Spinal cord (tissue), 10 donors: ENCODE results near the gene KCNQ1. TPM values are rescaled to one million over a fixed set of nuclear protein-coding genes. Genes with fewer than 3 reads are reported as not detected.

Source experiments
- DNase-seq, 6 donors: peaks; one replicate each; pipeline versions ENCODE4 v3.0.0 to v3.0.0-alpha.2; 2013 to 2015; ENCODE audit warnings: low spot score in 6 of 6, low read depth in 4 of 6
- H3K27ac ChIP-seq: one replicate; pipeline ENCODE4 v1.5.1; 2013; ENCODE audit warnings: low read depth, low read length, control low read depth
- H3K27me3 ChIP-seq: one replicate; pipeline ENCODE4 v1.6.1; 2013; ENCODE audit warnings: low read length; ENCODE audit not compliant: control insufficient read depth, insufficient read depth
- H3K36me3 ChIP-seq: one replicate; pipeline ENCODE4 v1.6.1; 2013; ENCODE audit warnings: low read length; ENCODE audit not compliant: control insufficient read depth, insufficient read depth
- H3K4me1 ChIP-seq: one replicate; pipeline ENCODE4 v1.6.1; 2013; ENCODE audit warnings: low read length; ENCODE audit not compliant: control insufficient read depth, insufficient read depth
- H3K4me3 ChIP-seq: one replicate; pipeline ENCODE4 v1.5.1; 2013; ENCODE audit warnings: low read depth, low read length, control low read depth
- H3K9me3 ChIP-seq: one replicate; pipeline ENCODE4 v1.6.1; 2013; ENCODE audit warnings: low read length; ENCODE audit not compliant: control insufficient read depth, insufficient read depth
- WGBS: methylation state at CpG from one replicate; pipeline ENCODE4 v1.1.5; 2013; ENCODE audit warnings: missing lambda C conversion rate; ENCODE audit not compliant: insufficient coverage; 5-methylcytosine and 5-hydroxymethylcytosine counted together
- polyA plus RNA-seq, 2 donors: library from polyadenylated mRNA; unstranded; fragments of 120-200 nt; gene quantifications; one replicate each; pipeline ENCODE4 v1.2.1, GENCODE V29; 2013; ENCODE audit not compliant: insufficient read length in 2 of 2
- total RNA-seq, 2 donors: library from RNA; depleted of rRNA in 1 of 2; stranded (reverse); fragments of 120-200 nt in 1 of 2; fragments of >200 nt in 1 of 2; gene quantifications; one replicate each; pipeline versions ENCODE4 v1.2.3 to v1.2.4, GENCODE V29; 2013 to 2014
- donor health status: healthy.

Gene KCNQ1
- total and polyA plus RNA-seq, 4 donors, result 0.83 to 3.1 (median 2.1) TPM

DNA sequence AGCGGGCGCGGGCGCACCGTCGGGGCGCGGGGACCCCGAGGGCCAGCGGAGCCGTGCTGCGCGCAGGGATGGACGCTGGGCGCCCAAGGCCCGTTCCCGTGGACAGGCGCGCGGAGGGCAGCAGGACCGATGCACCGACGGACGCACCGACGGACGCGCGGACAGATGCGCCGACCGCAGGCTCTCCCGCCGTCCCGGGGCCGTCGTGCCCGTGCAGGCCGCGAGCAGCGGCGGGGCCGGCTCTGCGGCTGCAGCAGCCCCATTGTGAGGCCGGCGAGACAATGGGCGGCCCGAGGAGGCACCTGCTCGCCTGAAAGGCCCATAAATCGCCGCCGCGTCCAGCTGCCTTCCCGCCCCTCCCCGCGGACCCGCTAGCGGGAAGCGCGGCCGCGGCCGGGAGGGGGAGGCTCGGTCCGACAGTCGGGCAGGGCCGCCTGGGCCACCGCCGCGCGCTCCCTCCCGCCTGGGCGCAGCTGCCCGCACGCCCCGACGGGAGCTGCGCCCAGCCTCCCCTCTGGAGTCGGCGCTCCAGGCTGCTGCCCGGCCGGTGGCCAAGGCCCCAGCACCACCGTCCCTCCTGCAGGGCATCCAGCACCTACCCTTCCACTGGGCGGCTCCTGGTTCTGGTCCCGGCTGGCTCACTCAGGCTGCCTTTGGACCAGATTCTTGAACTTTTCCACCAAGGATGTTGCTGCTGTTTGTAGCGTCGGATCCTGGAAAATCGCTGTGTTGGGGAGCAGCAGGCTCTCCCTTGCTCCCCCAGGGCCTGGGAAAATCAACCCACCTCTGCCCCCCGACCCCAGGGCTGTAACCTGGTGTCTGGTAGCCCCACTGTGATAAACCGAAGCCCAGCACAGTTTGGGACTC is 425.0 kb downstream of the KCNQ1 start:
- Histone ChIP-seq H3K27ac (no peak overlapping the region), H3K36me3 (no peaks in the 10 kb centered on the region), H3K4me1 (peaks cover 51% of the 10 kb centered on the region), H3K4me3 (no peak overlapping the region), H3K9me3 (no peaks in the 10 kb centered on the region), H3K27me3 (peaks cover 31% of the 10 kb centered on the region)
- 10% methylated on average over 90 of the region's 90 CpGs for WGBS
- DNase-seq, result no peak

DNA sequence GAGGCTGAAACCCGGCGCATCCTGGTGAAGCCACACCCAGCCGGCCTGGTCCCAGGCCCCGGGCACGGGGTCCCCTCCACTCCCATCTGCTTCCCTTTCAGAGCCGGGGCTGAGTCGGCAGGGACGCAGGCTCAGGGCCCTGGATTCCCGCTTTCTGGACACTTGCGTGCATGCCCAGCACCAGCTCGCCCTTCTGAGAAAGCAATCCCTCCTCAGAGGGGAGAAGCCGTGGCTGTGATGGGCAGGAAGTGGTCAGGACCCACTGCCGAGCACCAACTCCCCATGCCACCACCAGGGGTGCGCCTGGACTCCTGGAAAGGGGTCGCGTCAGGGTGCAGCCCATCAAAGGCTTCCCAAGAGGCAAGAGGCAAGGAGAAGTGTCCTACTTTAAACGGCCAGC is 425.7 kb downstream of the KCNQ1 start:
- no peaks in the 10 kb centered on the region for H3K36me3 ChIP-seq
- DNase-seq, result no peak
- peaks cover 51% of the 10 kb centered on the region for H3K4me1 ChIP-seq
- 65% methylated on average over 15 of the region's 17 CpGs for WGBS
- no peaks in the 10 kb centered on the region for H3K9me3 ChIP-seq
- no peak overlapping the region for H3K4me3 ChIP-seq
- no peak overlapping the region for H3K27ac ChIP-seq
- peaks cover 31% of the 10 kb centered on the region for H3K27me3 ChIP-seq

DNA sequence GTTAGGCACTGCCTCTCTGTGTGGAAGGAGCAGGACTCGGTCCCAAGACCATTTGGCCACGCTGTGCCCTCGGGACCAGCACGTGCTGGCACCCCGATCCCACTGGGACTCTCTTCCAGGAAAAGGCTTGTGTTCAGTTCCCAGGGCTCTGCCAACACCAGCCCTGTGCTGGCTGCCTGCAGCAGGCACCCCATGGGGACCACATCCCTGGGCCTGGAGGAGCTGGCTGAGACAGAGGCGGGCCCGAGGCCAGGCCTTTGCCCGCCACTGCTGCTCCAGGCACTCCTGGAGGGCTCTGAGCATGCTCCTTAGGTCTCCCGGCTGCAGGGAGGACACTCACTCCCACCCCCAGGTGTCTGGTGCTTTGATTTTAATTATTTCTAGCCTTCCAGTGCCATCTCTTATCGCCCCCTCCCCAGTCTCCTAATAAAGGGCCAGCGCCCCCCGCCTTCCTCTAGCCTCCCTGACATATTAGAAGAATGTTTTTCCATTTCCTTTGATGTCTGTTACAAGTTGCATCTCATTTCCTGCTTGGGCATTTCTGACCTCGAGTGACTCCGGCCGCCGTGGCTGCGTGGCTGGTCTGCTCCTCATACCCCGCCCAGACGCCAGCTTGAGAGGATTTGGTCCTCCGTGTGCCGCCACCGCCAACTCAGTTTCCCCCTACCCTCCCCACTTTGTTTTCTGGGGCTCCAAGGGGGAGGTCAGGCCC is 426.3 kb downstream of the KCNQ1 start:
- Histone ChIP-seq H3K9me3 (no peaks in the 10 kb centered on the region), H3K36me3 (no peaks in the 10 kb centered on the region), H3K4me1 (peaks cover 48% of the 10 kb centered on the region), H3K4me3 (no peak overlapping the region), H3K27me3 (peaks cover 31% of the 10 kb centered on the region), H3K27ac (no peak overlapping the region)
- 59% methylated on average over 11 of the region's 22 CpGs for WGBS
- no peak for DNase-seq

DNA sequence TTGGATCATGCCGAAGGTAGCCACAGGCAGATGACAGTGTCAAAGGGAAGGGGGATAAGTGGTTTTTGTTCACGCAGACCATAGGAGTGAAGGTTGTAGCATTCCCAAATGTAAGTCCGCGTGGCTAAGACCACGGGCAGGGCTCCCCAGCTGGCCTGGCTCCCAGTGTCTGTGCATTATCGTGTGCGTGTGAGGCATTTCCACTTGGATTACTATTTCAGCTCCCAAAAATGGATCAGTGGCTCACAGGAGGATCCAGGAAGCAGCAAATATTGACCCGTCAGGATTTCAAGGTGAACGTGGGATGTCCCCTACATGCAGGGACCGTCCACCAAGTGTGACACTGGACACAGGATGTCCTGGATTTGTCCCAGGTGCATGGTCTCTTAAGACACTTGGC is 430.2 kb downstream of the KCNQ1 start:
- Histone ChIP-seq H3K36me3 (no peaks in the 10 kb centered on the region), H3K27ac (no peak overlapping the region), H3K27me3 (peaks cover 19% of the 10 kb centered on the region), H3K9me3 (no peaks in the 10 kb centered on the region), H3K4me1 (peaks cover 18% of the 10 kb centered on the region), H3K4me3 (no peak overlapping the region)
- 95% methylated on average over 10 of the region's 10 CpGs for WGBS
- DNase-seq, result no peak

DNA sequence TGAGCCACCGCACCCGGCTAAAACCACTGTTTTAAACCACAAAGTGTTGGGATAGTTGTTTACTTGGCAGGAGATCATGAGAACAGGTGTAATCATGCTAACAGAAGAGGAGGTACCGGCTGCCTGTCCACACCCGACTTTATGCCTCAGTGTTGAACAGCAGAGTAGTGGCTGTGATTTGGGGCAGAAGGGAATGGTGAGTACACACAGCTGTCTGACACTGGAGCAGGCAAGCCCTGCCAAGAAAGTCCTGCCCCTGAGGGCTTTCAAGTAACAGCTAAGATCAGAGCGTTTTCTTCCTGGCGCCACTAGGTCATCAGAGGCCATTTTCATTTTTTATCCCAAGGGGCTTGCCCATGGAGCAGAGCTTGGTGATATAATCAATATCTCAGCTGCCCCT is 432.7 kb downstream of the KCNQ1 start:
- Histone ChIP-seq H3K36me3 (peaks cover 15% of the 10 kb centered on the region), H3K27ac (no peak overlapping the region), H3K4me3 (no peak overlapping the region), H3K27me3 (no peaks in the 10 kb centered on the region), H3K4me1 (peaks cover 11% of the 10 kb centered on the region), H3K9me3 (no peaks in the 10 kb centered on the region)
- WGBS, result 91% methylated on average over 4 of the region's 6 CpGs
- DNase-seq, result no peak

DNA sequence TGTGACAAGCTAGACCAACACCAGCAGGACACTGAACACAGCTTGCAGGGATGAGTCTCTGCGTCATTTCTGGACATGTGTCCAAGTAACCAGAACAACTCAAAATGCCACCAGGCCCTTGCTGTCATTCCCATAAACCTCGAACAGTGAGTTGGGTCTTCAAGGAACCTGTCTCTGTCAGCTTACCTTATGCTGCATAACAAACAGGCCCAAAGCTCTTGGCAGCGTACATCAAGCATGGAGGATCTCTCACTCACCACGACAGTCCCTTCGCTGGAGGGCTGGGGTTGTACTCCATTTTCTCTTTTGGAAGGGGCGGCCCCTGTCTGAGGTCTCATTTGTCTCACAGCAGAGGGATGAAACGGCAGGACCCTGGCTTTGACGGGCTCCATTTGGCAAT is 434.0 kb downstream of the KCNQ1 start:
- Histone ChIP-seq H3K4me1 (peaks cover 21% of the 10 kb centered on the region), H3K27me3 (no peaks in the 10 kb centered on the region), H3K9me3 (no peaks in the 10 kb centered on the region), H3K27ac (no peak overlapping the region), H3K36me3 (peaks cover 21% of the 10 kb centered on the region), H3K4me3 (no peak overlapping the region)
- 95% methylated on average over 8 of the region's 8 CpGs for WGBS
- no peak for DNase-seq

DNA sequence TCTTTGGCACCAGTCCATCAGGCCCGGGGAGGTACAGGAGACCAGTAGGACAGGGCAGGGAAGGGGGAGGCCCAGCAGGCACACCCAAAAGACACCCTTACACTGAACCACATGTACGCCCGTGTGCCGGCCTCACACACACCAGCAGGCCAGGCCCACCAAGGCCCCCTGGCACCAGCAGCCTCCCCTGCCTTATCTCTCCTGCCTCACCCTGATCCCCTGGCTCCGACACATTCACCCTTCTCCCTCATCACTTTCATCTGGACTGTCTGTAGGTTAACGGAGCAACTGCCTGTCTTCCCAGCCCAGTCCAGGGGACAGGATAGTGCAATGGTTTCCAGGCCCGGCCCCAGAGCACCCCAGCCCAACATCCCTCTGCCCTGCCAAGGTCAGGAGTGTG is 435.8 kb downstream of the KCNQ1 start:
- no peak overlapping the region for H3K4me3 ChIP-seq
- no peak overlapping the region for H3K27ac ChIP-seq
- no peaks in the 10 kb centered on the region for H3K9me3 ChIP-seq
- H3K4me1 ChIP-seq, result peaks cover 28% of the 10 kb centered on the region
- H3K36me3 ChIP-seq, result peaks cover 21% of the 10 kb centered on the region
- no peaks in the 10 kb centered on the region for H3K27me3 ChIP-seq
- WGBS, result 86% methylated on average over 7 of the region's 7 CpGs
- DNase-seq, result no peak

DNA sequence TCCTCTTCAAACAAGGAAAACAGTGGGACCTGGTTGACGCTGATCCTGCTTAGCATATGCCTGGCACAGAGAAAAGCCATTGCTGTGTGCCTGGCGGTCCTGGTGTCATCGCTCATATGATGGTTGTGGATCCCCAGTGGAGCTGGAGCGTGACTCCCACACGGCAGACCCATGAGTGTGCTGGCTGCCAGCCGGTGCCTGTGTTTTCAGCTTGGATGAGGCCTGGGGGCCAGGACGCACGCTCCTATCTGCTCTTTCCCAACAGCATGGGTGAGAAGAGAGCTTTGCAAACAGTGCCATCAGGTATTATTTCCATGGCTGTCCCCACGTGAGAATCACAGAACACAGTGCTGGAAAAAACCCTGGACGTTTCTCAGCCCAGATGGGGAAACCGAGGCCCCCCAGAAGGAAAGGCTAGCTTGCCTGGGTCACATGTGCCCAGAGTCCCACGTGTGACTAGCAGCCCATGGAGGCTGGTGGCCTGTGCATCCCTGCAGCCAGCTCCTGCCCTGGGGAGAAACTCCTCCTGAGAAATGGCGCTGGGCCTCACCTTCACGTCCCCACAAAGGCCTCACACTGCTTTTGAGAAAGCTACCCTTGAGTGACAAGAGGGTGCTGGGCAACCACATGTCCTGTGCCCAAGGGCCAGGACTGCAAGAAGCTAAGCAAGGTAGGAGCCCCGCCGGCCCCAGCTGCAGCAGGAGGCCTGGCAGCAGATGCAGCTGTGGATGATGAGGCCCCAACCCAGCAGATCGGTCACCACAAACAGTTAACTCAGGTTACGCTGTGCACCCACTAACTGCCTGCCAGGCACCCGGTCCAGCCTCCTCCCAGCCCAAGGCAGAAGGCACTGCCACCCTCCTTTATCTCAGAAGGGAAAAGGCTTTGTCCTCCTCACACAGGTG is 436.5 kb downstream of the KCNQ1 start:
- Histone ChIP-seq H3K4me1 (peaks cover 29% of the 10 kb centered on the region), H3K36me3 (peaks cover 21% of the 10 kb centered on the region), H3K27ac (no peak overlapping the region), H3K9me3 (no peaks in the 10 kb centered on the region), H3K4me3 (no peak overlapping the region), H3K27me3 (no peaks in the 10 kb centered on the region)
- DNase-seq, result no peak
- 82% methylated on average over 18 of the region's 19 CpGs for WGBS

DNA sequence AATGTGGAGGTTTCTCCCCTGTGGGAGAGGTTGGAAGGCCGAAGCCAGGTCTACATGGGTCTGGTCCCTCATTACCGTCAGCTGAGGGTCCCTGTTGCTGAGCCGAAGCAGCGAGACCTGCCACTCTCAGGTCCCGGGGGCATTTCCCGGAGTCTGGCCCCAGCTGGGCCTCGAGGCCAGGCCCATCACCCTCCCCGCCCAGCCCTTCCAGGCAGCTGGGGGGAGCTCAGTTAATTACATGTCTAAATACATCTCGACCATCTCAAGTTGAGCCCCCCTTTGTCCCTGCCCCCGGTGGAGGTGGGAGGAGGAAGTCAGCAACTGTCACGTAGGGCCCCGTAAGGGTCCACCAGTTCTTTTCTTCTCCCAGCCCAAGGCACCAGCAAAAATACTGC is 437.2 kb downstream of the KCNQ1 start:
- peaks cover 21% of the 10 kb centered on the region for H3K36me3 ChIP-seq
- 59% methylated on average over 6 of the region's 12 CpGs for WGBS
- H3K27ac ChIP-seq, result no peak overlapping the region
- no peaks in the 10 kb centered on the region for H3K9me3 ChIP-seq
- H3K27me3 ChIP-seq, result no peaks in the 10 kb centered on the region
- DNase-seq, result no peak
- no peak overlapping the region for H3K4me3 ChIP-seq
- H3K4me1 ChIP-seq, result peaks cover 36% of the 10 kb centered on the region
